NCI-H1930 (cell line): ENCODE measurements around the gene RHOH.
"Not testable (repeated sequence)": the region's sequence is repeated elsewhere in the genome, so short reads cannot be mapped to it uniquely, and the experiment has no call there.

Experiments
- DNase-seq, 2 experiments: peaks; one replicate each; lab custom pipeline; 2025; lab: John Stamatoyannopoulos, UW

The RHOH gene

DNA sequence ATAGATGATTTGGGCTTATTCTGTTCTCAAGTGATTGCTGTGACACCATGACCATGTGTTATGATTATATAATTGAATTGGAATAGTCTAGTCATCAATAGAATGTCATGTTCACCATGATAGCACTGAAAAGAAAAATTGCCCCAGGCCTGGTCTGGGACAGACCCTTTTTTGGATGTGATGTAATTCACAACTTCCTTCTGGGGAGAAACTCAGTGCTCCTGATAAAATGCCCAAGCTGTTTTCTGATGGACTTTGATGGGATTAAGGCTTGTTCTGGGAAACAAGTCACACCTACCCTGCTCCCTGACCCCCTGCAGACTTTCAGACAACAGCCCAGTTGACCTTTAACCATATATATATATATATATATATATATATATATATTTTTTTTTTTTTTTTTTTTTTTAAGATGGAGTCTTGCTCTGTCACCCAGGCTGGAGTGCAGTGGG, 65.3 kb downstream of the RHOH start:
- no peak for DNase-seq

GRCh38 chr4:40262861-40263260, 66.0 kb downstream of the RHOH start:
- no peak for DNase-seq

- DNase-seq: no peak
Observed at GRCh38 chr4:40264497-40264896, 67.7 kb downstream of the RHOH start.

DNA sequence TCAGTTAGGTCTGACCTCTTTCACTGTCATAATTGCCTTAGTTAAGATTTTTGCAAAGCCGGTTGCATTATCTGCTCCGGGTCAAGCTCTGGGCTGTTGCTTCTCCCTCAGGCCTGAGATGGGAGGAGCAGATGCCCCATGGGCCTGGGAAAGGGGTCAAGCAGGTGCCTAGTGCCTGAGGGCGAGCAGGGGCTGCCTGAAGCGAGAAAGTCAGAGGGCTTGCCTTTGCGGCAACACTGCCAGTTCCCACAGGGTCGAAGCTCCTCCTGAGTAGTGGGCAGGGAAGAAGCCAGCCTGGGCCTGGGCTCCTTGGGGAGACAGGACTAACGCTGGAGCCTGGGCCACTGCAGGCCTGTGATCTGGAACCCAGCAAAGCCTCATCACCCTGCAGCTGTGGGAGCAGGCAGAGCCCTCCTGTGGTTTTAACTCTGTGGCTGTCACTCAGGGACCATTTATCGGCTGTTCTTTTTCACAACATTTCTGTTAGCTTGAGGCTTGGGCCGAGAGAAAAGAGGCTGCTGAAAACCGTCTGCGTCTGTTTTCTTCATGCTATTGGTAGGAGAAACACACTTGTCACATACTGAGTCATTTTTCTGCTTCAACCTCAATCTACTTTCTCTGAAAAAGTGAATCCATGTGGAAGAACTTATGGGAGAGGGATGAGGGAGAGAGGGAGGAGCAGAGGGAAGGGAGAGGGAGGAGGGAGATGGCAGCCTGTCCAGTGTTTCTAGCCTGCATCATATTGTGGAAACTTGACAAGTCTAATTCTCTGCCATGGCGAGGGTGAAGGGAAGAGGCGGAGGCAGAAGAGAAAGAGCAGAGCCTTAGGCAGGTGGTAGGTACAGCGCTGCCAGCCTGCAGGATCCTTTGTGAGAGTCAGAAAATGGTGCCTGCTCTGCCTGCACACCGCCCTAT, 68.4 kb downstream of the RHOH start:
- DNase-seq: no peak

GRCh38 chr4:40265910-40266274, 69.1 kb downstream of the RHOH start:
- DNase-seq: no peak

DNA sequence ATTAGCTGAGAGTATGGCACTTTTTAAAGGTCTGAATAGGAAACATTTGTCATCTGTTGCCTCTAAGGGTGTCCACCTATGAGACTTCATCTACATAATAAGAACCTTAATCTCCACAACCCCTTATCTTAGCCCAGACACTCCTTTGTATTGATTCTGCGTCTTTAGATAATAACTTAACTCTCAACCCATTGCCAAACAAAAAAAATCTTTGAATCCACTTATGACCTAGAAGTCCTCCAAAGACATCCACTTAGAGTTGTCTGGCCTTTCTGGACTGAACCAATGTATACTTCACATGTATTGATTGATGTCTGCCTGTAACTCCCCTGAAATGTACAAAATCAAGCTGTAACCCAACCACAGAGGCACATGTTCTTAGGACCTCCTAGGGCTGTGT, 72.3 kb downstream of the RHOH start:
- DNase-seq: no peak

DNA sequence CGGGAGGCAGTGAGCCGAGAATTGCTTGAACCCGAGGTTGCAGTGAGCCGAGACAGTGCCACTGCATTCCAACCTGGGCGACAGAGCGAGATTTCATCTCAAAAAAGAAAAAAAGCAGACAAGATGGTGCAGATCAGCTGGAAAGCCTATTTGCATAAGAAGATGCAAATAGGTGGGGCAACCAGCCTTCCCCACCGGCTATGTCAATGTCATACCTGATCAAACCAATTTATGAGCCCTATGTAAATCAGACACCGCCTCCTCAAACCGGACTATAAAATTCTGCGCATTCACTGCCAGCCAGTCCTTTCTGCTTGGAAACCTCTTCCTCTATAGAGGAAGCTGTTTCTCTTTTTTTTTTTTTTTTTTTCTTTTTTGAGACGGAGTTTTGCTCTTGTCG, 73.8 kb downstream of the RHOH start:
- DNase-seq: no peak

DNA sequence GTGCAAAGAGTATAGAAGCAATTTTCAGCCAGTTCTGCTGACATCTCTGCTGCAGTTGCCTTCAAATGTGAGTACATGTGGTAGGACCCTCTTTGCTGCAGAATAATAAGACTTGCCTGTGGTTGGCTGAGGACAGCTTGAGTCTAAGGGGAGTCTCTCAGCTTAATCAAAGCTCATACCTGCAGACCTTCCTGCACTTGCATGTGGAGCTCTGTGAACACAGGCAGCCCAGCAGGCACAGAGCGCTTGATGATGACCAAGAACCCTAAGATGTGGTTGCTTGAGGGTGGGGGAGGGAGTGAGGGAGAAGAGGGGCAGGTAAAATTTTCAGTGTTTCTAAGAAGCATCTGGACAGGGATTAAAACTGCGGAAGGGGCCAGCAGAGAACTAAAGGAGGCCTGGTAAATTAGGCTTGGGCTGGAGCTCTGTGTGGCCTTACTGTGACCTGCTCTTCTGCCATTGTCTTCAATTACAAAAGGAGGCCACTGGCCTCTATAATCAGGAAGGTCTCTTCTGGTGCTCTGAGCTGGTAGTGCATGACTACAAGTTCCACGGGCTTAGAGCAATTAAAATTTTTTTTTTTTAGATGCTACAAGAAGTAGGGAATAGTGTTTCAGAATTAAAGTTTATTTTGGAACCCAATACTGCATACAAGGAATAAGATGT, 78.4 kb downstream of the RHOH start:
- DNase-seq: no peak

GRCh38 chr4:40276546-40276945, 79.7 kb downstream of the RHOH start:
- DNase-seq: no peak

GRCh38 chr4:40280586-40280985, 83.8 kb downstream of the RHOH start:
- DNase-seq: no peak

DNA sequence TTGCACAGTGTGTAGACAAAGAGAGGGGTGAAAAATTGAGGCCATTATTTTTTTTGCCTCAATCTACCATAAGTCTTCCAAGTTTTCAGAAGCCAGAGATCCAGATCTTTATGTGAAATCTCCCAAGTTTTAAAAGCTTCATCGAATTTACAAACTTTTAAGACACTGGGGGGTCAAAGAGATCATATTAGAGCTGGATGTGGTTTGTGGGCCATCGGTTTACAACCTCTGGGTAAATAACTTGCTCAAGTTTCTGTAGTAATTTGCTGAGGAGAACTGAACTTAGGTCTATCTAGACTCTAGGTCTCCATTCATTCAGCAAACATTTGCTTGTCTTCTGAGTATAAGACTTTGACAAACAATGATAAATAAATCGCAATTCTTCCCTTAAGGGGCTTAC, 84.3 kb downstream of the RHOH start:
- DNase-seq: no peak

- DNase-seq: no peak
Observed at GRCh38 chr4:40281913-40282312, 85.1 kb downstream of the RHOH start.

- DNase-seq: not testable (repeated sequence)
Observed at GRCh38 chr4:40282857-40283256, 86.0 kb downstream of the RHOH start.

DNA sequence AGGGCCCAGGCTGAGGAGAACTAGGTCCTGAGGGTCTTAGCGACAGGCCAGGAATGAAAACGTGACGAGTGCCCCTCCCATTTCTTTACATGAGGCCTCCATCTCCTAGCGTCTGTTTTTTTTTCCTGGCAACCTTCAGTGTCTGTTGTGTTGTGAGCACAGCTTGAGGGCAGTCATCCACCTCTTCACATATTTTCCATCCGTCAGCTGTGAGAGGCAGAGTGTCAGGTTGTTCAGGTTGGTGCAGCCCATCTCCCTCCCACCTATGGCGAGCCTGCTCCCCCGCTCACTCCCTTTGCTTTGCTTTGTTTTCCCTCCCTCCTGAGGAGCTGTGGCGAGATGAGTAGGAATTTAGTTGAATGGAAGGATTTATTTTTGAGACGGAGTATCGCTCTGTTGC, 86.6 kb downstream of the RHOH start:
- no peak for DNase-seq

DNA sequence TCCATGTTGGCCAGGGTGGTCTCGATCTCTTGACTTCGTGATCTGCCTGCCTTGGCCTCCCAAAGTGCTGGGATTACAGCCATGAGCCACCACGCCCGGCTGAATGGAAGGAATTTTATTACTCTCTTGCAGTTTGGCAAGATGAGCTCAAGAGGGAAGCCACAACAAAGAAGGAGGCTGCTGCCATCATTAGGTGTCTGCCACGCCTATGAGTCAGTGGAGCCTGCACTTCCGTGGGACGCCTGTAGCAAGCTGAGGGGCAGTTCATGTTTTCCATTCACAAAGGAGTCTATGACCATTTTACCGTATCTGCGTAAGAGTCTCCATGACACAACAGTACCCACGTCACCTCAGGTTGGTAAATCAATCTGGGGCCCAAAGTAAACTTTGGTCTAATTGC, 87.1 kb downstream of the RHOH start:
- no peak for DNase-seq

- no peak for DNase-seq
Observed at GRCh38 chr4:40285692-40286091, 88.9 kb downstream of the RHOH start.

GRCh38 chr4:40288566-40288965, 91.7 kb downstream of the RHOH start:
- no peak for DNase-seq

- no peak for DNase-seq
Observed at GRCh38 chr4:40289366-40290188, 92.7 kb downstream of the RHOH start.

DNA sequence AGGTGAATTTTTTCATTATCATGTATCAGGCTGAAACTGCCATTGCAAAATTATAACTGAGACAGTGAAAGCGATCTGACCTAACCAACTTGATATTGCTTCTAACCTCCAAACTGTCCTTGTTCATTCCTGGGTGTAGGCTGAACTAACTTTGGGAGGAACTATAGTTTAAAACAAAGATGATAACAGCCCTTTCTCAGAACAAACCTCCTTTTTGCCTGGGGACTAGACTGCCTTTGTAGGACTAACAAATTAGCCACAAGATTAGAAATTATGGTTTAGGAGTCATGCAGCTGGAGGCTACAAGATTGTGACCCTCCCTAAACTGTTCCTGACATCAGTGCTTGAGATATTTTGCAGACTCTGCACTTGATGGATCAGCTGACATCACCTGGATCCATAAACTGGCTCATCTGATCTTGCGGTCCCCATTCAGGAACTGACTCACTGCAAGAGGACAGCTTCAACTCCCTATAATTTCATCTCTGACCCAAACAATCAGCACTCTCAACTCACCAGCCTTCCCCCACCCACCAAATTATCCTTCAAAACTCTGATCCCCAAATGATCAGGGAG, 93.9 kb downstream of the RHOH start:
- DNase-seq: not testable (repeated sequence)

GRCh38 chr4:40292313-40292759, 95.5 kb downstream of the RHOH start:
- no peak for DNase-seq

GRCh38 chr4:40294339-40294738, 97.5 kb downstream of the RHOH start:
- no peak for DNase-seq

DNA sequence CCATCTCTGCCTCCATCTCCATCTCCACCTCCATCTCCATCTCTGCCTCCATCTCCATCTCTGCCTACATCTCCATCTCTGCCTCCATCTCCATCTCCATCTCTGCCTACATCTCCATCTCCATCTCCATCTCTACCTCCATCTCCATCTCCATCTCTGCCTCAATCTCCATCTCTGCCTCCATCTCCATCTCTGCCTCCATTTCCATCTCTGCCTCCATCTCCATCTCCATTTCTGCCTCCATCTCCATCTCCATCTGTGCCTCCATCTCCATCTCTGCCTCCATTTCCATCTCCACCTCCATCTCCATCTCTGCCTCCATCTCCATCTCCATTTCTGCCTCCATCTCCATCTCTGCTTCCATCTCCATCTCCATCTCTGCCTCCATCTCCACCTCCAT, 98.2 kb downstream of the RHOH start:
- not testable (repeated sequence) for DNase-seq
